Measurements from ENCODE around the gene OBP2A. TPM values are rescaled to one million over a fixed set of nuclear protein-coding genes. Genes with fewer than 3 reads are reported as not detected.
"Not testable (repeated sequence)": the region's sequence is repeated elsewhere in the genome, so short reads cannot be mapped to it uniquely, and the experiment has no call there.

Gene OBP2A
- polyA plus RNA-seq, 3 donors: not detected

GRCh38 chr9:135533113-135533512 lies 12.8 kb upstream of the OBP2A start:
- H3K36me3 ChIP-seq (replicated peaks in 1 of 2; ENCODE audit: control insufficient read depth in 1 of 2, insufficient read depth in 2 of 2, low read length in 2 of 2): no peaks in the 10 kb centered on the region
- H4K20me1 ChIP-seq (ENCODE audit: insufficient read depth, low read length): no peaks in the 10 kb centered on the region
- Mint-ChIP-seq H3K27me3 (ENCODE audit: low read depth in 3 of 3) (peaks cover 7 to 25% (median 11%) of the 10 kb centered on the region in 3 donors), H3K36me3 (no peaks in the 10 kb centered on the region), H3K9me3 (peaks cover 0 to 8% (median 2%) of the 10 kb centered on the region in 7 donors), H3K27ac (peak overlapping the region in 1 of 7 donors; percentile 48), H3K4me1 (no peaks in the 10 kb centered on the region), H3K4me3 (no peak overlapping the region)
- no peak overlapping the region for H3K4me2 ChIP-seq (replicated peaks; ENCODE audit: extremely low read depth, low read length, poor library complexity, severe bottlenecking)
- H3K4me1 ChIP-seq (ENCODE audit: control insufficient read depth in 1 of 2, insufficient read depth in 2 of 2, low read length in 2 of 2): no peaks in the 10 kb centered on the region
- peaks cover 0 to 3% of the 10 kb centered on the region in 2 donors for H3K27me3 ChIP-seq (ENCODE audit: control insufficient read depth in 2 of 2, insufficient read depth in 2 of 2, low read length in 2 of 2)
- intact Hi-C loops (cut with micrococcal nuclease): no loop called here
- TF ChIP-seq, protein P1, sequence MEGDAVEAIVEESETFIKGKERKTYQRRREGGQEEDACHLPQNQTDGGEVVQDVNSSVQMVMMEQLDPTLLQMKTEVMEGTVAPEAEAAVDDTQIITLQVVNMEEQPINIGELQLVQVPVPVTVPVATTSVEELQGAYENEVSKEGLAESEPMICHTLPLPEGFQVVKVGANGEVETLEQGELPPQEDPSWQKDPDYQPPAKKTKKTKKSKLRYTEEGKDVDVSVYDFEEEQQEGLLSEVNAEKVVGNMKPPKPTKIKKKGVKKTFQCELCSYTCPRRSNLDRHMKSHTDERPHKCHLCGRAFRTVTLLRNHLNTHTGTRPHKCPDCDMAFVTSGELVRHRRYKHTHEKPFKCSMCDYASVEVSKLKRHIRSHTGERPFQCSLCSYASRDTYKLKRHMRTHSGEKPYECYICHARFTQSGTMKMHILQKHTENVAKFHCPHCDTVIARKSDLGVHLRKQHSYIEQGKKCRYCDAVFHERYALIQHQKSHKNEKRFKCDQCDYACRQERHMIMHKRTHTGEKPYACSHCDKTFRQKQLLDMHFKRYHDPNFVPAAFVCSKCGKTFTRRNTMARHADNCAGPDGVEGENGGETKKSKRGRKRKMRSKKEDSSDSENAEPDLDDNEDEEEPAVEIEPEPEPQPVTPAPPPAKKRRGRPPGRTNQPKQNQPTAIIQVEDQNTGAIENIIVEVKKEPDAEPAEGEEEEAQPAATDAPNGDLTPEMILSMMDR (IDR thresholded peaks at IDR 0.05): no peak
- no peaks in the 10 kb centered on the region for H3K79me2 ChIP-seq (ENCODE audit: insufficient read depth, low read length)
- H3K9me3 ChIP-seq (replicated peaks in 1 of 2; ENCODE audit: control insufficient read depth in 1 of 2, insufficient read depth in 1 of 2, low read length in 2 of 2): no peaks in the 10 kb centered on the region
- no peak overlapping the region for H3K9ac ChIP-seq (ENCODE audit: insufficient read depth, low read length, poor library complexity, severe bottlenecking)
- H3K27ac ChIP-seq (ENCODE audit: low read depth in 1 of 2, low read length in 2 of 2): no peak overlapping the region
- H3K4me3 ChIP-seq (replicated peaks in 1 of 3; ENCODE audit: low read depth in 2 of 3, low read length in 3 of 3): no peak overlapping the region
- WGBS (ENCODE audit: insufficient coverage): 92% methylated on average over 3 of the region's 3 CpGs
- H2AFZ ChIP-seq (ENCODE audit: insufficient read depth, low read depth, low read length, poor library complexity, severe bottlenecking): no peak overlapping the region
- DNase-seq: peak in 1 of 3 donors; percentile 1

DNA sequence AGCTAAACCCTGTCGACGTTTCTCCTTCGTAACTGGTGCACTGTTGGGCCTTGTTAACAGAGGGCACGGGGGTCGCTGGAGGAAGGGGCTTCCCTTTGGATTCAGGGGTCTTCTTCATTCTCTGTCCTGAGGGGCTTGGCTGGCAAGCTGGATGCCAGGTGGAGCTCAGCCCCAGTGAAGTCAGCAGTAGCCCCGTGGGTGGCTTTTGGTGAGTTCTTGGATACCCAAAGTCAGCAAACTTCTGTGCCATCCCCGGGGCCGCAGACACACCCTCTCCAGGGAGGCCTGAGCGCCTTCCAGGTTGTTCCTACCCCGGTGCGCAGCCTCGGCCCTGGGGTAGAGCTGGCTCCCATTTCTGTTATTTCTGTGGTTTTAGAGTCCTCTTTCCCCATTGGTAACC lies 12.3 kb upstream of the OBP2A start:
- Mint-ChIP-seq H3K4me1 (no peaks in the 10 kb centered on the region), H3K9me3 (peaks cover 0 to 8% (median 2%) of the 10 kb centered on the region in 7 donors), H3K27me3 (ENCODE audit: low read depth in 3 of 3) (peaks cover 4 to 25% (median 11%) of the 10 kb centered on the region in 3 donors), H3K4me3 (peak overlapping the region in 1 of 2 donors; percentile 16), H3K27ac (no peak overlapping the region), H3K36me3 (no peaks in the 10 kb centered on the region)
- Histone ChIP-seq H3K79me2 (ENCODE audit: insufficient read depth, low read length) (no peaks in the 10 kb centered on the region), H3K9me3 (replicated peaks in 1 of 2; ENCODE audit: control insufficient read depth in 1 of 2, insufficient read depth in 1 of 2, low read length in 2 of 2) (no peaks in the 10 kb centered on the region), H3K4me2 (replicated peaks; ENCODE audit: extremely low read depth, low read length, poor library complexity, severe bottlenecking) (no peak overlapping the region), H3K36me3 (replicated peaks in 1 of 2; ENCODE audit: control insufficient read depth in 1 of 2, insufficient read depth in 2 of 2, low read length in 2 of 2) (no peaks in the 10 kb centered on the region), H3K27me3 (ENCODE audit: control insufficient read depth in 2 of 2, insufficient read depth in 2 of 2, low read length in 2 of 2) (peaks cover 0 to 3% of the 10 kb centered on the region in 2 donors), H2AFZ (ENCODE audit: insufficient read depth, low read depth, low read length, poor library complexity, severe bottlenecking) (no peak overlapping the region), H3K27ac (ENCODE audit: low read depth in 1 of 2, low read length in 2 of 2) (no peak overlapping the region), H3K4me3 (replicated peaks in 1 of 3; ENCODE audit: low read depth in 2 of 3, low read length in 3 of 3) (no peak overlapping the region), H4K20me1 (ENCODE audit: insufficient read depth, low read length) (no peaks in the 10 kb centered on the region), H3K4me1 (ENCODE audit: control insufficient read depth in 1 of 2, insufficient read depth in 2 of 2, low read length in 2 of 2) (no peaks in the 10 kb centered on the region), H3K9ac (ENCODE audit: insufficient read depth, low read length, poor library complexity, severe bottlenecking) (no peak overlapping the region)
- intact Hi-C loops (cut with micrococcal nuclease): no loop called here
- TF ChIP-seq, protein P1 (IDR thresholded peaks at IDR 0.05): no peak
- 96% methylated on average over 6 of the region's 12 CpGs for WGBS (ENCODE audit: insufficient coverage)
- no peak for DNase-seq

GRCh38 chr9:135534192-135534711 lies 11.7 kb upstream of the OBP2A start:
- H3K9me3 Mint-ChIP-seq; H3K4me2 ChIP-seq (replicated peaks; ENCODE audit: extremely low read depth, low read length, poor library complexity, severe bottlenecking); H3K36me3 Mint-ChIP-seq; DNase-seq; H3K79me2 ChIP-seq (ENCODE audit: insufficient read depth, low read length); H3K27ac Mint-ChIP-seq; H3K9ac ChIP-seq (ENCODE audit: insufficient read depth, low read length, poor library complexity, severe bottlenecking); H3K4me1 Mint-ChIP-seq; H3K4me3 ChIP-seq (replicated peaks in 1 of 3; ENCODE audit: low read depth in 2 of 3, low read length in 3 of 3); H3K27me3 ChIP-seq (ENCODE audit: control insufficient read depth in 2 of 2, insufficient read depth in 2 of 2, low read length in 2 of 2); H2AFZ ChIP-seq (ENCODE audit: insufficient read depth, low read depth, low read length, poor library complexity, severe bottlenecking); H3K27ac ChIP-seq (ENCODE audit: low read depth in 1 of 2, low read length in 2 of 2); H3K4me1 ChIP-seq (ENCODE audit: control insufficient read depth in 1 of 2, insufficient read depth in 2 of 2, low read length in 2 of 2); H4K20me1 ChIP-seq (ENCODE audit: insufficient read depth, low read length); H3K36me3 ChIP-seq (replicated peaks in 1 of 2; ENCODE audit: control insufficient read depth in 1 of 2, insufficient read depth in 2 of 2, low read length in 2 of 2); intact Hi-C loops (cut with micrococcal nuclease); H3K9me3 ChIP-seq (replicated peaks in 1 of 2; ENCODE audit: control insufficient read depth in 1 of 2, insufficient read depth in 1 of 2, low read length in 2 of 2): not testable (repeated sequence)
- Mint-ChIP-seq H3K27me3 (ENCODE audit: low read depth in 3 of 3) (peaks cover 4 to 27% (median 11%) of the 10 kb centered on the region in 3 donors), H3K4me3 (peak overlapping the region in 1 of 2 donors; percentile 16)
- WGBS (ENCODE audit: insufficient coverage): 36% methylated on average over 9 of the region's 10 CpGs
